Measurements from ENCODE around the gene ARRDC5.

- TF ChIP-seq RAD21 (IDR thresholded peaks at IDR 0.05; ENCODE audit: low read length): no peak
- no peak for TF ChIP-seq GATA2 (CRISPR knock-in tag; IDR thresholded peaks at IDR 0.05)
- no peak for TF ChIP-seq CTCF (IDR thresholded peaks at IDR 0.05)
- no peak for TF ChIP-seq FOXM1 (IDR thresholded peaks at IDR 0.05; ENCODE audit: low read depth)
- no peak for TF ChIP-seq TEAD4 (IDR thresholded peaks at IDR 0.05; ENCODE audit: borderline replicate concordance, insufficient read depth)
Observed at GRCh38 chr19:4930664-4931063, 28.0 kb upstream of the ARRDC5 start.

All from SK-N-SH (cell line).